Hippocampal formation (tissue), 2 donors: ENCODE results near the gene SLC6A9.

Source experiments
- DNase-seq, 2 donors: peaks; one replicate each; lab custom pipeline; 2025; lab: John Stamatoyannopoulos, UW

Gene SLC6A9

GRCh38 chr1:44002165-44002564 lies 29.1 kb downstream of the SLC6A9 start:
- no peak for DNase-seq

- no peak for DNase-seq
Measured at GRCh38 chr1:44000122-44000665, 31.1 kb downstream of the SLC6A9 start.

DNA sequence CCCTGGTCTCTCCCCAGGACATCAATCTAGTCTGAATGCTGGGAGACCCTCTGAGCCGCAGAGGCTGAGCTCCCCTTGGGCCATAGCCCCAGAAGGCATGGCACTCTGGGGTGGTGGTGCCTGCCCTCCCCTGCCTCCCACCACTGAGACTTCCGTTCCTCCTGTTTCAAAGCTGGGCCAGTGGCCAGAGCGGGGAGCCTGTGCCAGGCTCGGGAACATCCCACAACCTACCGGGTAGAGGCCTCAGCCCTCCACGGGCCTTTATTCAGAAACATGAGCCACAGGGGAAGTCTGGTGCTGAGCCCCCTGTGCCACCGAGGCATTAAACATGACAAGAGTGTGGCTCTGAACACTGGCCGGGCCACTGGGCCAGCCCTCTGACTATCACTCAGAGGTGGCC lies 31.8 kb downstream of the SLC6A9 start:
- DNase-seq: no peak

DNA sequence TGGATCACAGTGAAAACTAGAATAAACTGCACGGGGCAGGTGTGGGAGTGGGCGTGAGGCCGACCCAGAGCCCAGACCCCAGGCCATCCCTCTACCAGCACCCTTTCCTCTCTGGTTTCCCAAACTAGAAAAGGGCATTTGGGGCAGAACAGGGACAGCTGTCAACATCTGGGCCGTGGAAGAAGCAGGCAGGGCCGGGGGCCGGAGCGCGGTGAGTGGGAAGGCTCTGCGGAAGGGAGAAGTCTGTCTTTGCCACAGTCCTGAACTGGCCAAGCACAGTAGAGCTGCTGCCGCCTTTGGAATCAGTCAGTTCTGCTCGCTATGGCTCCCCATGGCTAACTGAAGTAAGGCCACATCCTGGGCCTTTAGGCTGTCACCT lies 33.3 kb downstream of the SLC6A9 start:
- no peak for DNase-seq

GRCh38 chr1:43997295-43997999 lies 33.8 kb downstream of the SLC6A9 start:
- DNase-seq: no peak

DNA sequence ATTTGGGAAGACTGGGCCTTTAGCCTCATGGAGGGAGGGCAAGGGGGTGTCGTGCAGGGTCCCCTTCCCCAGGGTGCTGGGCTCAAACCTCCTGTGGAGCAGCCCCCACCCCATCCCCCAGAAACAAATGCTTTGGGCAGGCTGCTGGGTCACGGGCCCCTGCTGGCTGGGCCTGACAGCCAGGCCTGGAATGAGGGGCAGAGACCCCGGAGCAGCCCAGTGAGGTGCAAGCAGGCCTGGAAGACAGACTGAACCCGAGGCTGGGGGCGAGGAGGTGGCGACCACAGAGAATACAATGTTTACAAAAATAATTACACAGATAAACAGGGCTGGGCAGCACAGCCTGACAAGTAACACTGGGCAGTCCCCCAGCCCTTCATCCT lies 34.5 kb downstream of the SLC6A9 start:
- DNase-seq: no peak

- DNase-seq: peak in 1 of 2 donors; percentile 12
Measured at GRCh38 chr1:43995984-43996732, 35.1 kb downstream of the SLC6A9 start.

DNA sequence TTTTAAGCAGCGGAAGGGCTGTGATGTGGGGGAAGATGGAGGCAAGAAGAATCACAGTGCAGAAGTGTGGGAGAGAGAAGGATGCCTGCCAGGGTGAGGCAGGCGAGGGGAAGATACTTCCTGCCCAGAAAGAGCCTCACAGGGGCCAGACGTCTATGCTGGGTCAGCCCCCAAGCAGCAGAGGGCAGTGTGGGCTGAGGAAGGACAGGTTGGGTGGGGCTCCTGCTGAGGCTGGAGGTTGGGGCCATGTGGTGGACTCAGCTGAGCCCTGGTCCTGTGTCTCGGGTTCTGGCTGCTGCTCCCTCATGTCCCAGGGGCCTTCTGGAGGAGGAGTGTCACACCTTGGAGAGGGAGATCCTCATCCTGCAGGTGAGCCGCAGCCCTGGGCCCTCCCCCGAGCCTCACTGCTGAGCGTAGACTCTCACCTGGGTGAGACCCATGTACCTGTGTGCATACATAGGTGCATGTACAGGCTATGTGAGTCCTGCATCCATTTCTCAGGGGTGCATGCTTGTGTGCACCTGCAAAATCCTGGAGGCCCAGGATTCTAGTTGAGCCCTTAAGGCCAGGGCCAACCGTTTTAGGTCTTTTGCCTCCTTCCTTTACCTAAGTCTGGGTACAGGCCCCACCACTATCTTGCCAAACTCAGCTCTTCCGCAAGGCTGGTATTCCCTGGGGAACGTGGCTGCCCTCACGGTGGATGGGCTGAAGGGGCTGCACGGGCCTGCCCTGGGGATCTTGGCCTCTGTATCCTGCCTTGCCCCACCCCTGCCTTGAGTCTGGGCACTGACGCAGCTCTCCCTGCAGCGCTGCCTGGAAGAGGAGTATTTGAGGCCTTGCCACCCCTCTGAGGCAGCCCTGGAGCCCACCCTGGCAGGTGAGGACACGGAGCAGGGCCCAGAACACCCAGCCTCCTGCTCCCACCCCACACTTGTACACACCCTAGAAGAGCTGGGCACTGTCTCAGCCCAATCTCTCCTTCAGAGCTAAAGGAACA lies 36.2 kb downstream of the SLC6A9 start:
- no peak for DNase-seq

DNA sequence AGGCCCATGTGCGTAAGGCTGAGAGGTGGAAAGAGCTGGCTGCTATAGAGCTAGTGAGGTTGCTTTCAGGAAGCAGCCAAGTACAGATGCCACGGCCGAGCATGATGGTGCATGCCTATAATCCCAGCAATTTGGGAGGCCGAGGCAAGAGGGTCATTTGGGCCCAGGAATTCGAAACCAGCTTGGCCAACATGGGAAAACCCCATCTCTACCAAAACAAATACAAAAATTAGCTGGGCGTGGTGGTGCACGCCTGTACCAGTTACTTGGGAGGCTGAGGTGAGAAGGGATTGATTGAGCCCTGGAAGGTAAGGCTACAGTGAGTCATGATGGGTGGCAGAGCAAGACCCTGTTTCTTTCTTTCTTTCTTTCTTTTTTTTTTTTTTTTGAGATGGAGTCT lies 37.2 kb downstream of the SLC6A9 start:
- DNase-seq: no peak

GRCh38 chr1:43993206-43993914 lies 37.9 kb downstream of the SLC6A9 start:
- no peak for DNase-seq

DNA sequence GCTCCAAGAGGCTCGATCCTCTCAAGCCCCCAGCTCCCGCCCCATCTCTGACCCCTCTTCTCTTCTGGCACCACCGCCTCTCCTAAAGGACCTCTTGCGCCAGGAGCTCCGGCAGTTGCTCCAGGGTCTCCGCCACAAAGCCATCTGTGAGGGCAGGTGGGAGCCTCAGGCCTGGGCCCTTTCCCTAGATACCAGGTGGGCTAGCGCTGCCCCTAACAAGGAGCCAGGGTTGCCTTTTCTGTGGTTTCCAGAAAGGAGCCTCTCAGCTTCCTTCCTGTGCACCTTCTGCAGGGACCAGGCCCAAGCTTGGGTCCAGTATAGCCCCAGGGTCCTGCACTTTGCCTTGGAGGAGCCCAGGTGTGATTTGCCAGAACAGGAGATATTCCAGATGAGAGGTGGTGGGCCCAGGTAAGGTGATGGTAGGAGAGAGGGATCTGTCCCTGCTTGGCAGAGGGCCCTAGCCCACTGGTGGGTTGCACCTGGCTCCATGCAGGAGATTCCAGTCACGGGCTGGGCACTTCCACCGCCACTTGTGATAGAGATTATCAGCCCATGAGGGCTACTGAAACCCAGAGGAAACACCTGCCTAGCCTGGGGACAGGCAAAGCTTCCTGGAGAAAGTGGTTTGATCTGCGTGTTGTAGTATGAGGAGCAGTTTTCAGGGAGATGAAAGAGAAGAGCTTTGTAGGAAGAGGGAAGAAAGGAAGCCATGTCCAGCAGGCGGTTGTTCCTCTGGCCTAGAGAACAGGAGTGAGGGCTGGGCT lies 38.8 kb downstream of the SLC6A9 start:
- no peak for DNase-seq

- peak; percentile 39 to 79 for DNase-seq
Measured at GRCh38 chr1:43991476-43992231, 39.6 kb downstream of the SLC6A9 start, which contains the start of gene CCDC24. Gene CCDC24 (plus strand): TSS chr1:43991599. CDS start chr1:43991879, 280 bp downstream.

DNA sequence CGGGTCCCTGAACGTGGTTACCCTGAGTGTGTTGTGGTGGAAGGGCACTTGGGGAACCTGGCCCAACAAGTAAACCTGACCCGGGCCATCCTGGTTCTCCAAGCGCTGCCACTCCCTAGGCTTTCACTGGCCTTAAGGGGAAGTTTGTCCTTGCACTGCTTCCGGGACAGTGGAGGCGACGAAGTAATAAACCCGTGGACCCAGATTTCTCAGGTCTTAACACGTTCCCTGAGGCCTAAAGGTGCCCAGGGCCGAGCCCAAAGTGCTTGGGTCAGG lies 40.1 kb downstream of the SLC6A9 start:
- no peak for DNase-seq

DNA sequence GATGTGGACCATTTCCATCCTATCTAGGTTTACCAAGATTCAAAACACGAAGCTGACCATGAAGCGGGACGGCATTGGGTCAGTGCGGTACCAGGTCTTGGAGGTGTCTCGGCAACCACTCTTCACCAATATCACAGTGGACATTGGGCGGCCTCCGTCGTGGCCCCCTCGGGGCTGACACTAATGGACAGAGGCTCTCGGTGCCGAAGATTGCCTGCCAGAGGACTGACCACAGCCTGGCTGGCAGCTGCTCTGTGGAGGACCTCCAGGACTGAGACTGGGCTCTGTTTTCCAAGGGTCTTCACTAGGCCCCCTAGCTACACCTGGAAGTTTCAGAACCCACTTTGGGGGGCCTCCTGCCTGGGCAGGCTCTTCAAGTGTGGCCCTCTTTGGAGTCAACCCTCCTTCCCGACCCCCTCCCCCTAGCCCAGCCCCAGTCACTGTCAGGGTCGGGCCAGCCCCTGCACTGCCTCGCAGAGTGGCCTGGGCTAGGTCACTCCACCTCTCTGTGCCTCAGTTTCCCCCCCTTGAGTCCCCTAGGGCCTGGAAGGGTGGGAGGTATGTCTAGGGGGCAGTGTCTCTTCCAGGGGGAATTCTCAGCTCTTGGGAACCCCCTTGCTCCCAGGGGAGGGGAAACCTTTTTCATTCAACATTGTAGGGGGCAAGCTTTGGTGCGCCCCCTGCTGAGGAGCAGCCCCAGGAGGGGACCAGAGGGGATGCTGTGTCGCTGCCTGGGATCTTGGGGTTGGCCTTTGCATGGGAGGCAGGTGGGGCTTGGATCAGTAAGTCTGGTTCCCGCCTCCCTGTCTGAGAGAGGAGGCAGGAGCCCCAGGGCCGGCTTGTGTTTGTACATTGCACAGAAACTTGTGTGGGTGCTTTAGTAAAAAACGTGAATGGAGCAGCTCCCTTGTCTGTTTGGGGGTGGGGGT lies 40.7 kb downstream of the SLC6A9 start:
- no peak for DNase-seq

GRCh38 chr1:43987159-43987902 lies 43.9 kb downstream of the SLC6A9 start:
- DNase-seq: no peak

- DNase-seq: no peak
Measured at GRCh38 chr1:43986712-43987111, 44.5 kb downstream of the SLC6A9 start.

GRCh38 chr1:43985984-43986595 lies 45.2 kb downstream of the SLC6A9 start:
- DNase-seq: no peak

GRCh38 chr1:43984855-43985254 lies 46.4 kb downstream of the SLC6A9 start:
- DNase-seq: no peak
